B cell (primary cell): ENCODE measurements around the gene DNMBP. TPM values are rescaled to one million over a fixed set of nuclear protein-coding genes. Genes with fewer than 3 reads are reported as not detected.

Source experiments
- ATAC-seq: fragments of 200-7000 bp; cut with Tn5 transposase; one replicate; pipeline ENCODE4 v1.10.0; 2021; ENCODE audit warnings: low read depth, mild to moderate bottlenecking, moderate number of reproducible peaks, moderate library complexity
- CTCF ChIA-PET: fragments of 350-600 bp; sonication (Branson Sonifier 250); formaldehyde crosslinking; loops from one replicate; lab custom pipeline; 2021; ENCODE audit warnings: antibody characterized with exemption, inconsistent platforms; lab: Charles Lee
- POLR2A ChIA-PET: fragments of 350-600 bp; sonication (Branson Sonifier 250); formaldehyde crosslinking; loops from one replicate; lab custom pipeline; 2021; ENCODE audit warnings: antibody characterized with exemption; lab: Charles Lee
- DNase-seq: peaks from one replicate; pipeline ENCODE4 v3.0.0; 2013
- H2AFZ ChIP-seq: 2 replicates; pipeline ENCODE4 v1.6.1; 2012; ENCODE audit warnings: mild to moderate bottlenecking, low read depth, low read length; ENCODE audit not compliant: insufficient read depth, poor library complexity, severe bottlenecking
- H3K27ac ChIP-seq, 2 donors: 1 replicate in 1 of 2; 2 replicates in 1 of 2; pipeline ENCODE4 v1.5.1; 2012 to 2013; ENCODE audit warnings: low read length in 2 of 2, mild to moderate bottlenecking in 2 of 2, moderate library complexity in 1 of 2
- H3K27me3 ChIP-seq, 4 experiments: fragments of 200-600 bp in 1 of 4; sonication (generic) in 1 of 4; replicated peaks in 1 of 4; 1 replicate in 2 of 4; 2 replicates in 2 of 4; pipeline versions ENCODE4 v1.6.1 to v1.7.0; 2013 to 2016; ENCODE audit warnings: low read length in 3 of 4, mild to moderate bottlenecking in 2 of 4, mixed read lengths in 1 of 4, moderate library complexity in 1 of 4; ENCODE audit not compliant: insufficient read depth in 4 of 4, control insufficient read depth in 3 of 4; ENCODE audit errors: control extremely low read depth in 1 of 4
- H3K36me3 ChIP-seq, 2 experiments: replicated peaks in 1 of 2; 1 replicate in 1 of 2; 2 replicates in 1 of 2; pipeline versions ENCODE4 v1.6.1 to v1.7.1; 2013; ENCODE audit warnings: low read length in 1 of 2; ENCODE audit not compliant: insufficient read depth in 2 of 2, control insufficient read depth in 1 of 2; ENCODE audit errors: control extremely low read depth in 1 of 2, extremely low read depth in 1 of 2
- H3K4me1 ChIP-seq, 2 donors: fragments of 200-600 bp in 1 of 2; sonication (generic) in 1 of 2; 1 replicate in 1 of 2; 2 replicates in 1 of 2; pipeline versions ENCODE4 v1.5.1 to v1.6.1; 2013 to 2017; ENCODE audit warnings: low read length in 2 of 2; ENCODE audit not compliant: control insufficient read depth in 2 of 2, insufficient read depth in 2 of 2
- H3K4me2 ChIP-seq: replicated peaks from 2 replicates; pipeline ENCODE3; 2012; ENCODE audit warnings: mild to moderate bottlenecking, low read depth, low read length; ENCODE audit not compliant: poor library complexity, severe bottlenecking
- H3K4me3 ChIP-seq, 5 experiments: fragments of 200-600 bp in 1 of 5; sonication (generic) in 1 of 5; 1 replicate in 3 of 5; 2 replicates in 2 of 5; pipeline versions ENCODE4 v1.5.1 to v1.7.0; 2011 to 2016; ENCODE audit warnings: low read length in 4 of 5, mild to moderate bottlenecking in 4 of 5, low read depth in 2 of 5, control low read depth in 1 of 5, moderate library complexity in 1 of 5; ENCODE audit not compliant: insufficient read depth in 1 of 5; ENCODE audit errors: control extremely low read depth in 1 of 5, extremely low read depth in 1 of 5
- H3K79me2 ChIP-seq: fragments of 200-600 bp; sonication (generic); one replicate; pipeline ENCODE4 v1.6.0; 2016; ENCODE audit warnings: low read length; ENCODE audit not compliant: control insufficient read depth, insufficient read depth
- H3K9ac ChIP-seq: fragments of 200-600 bp; sonication (generic); 2 replicates; pipeline ENCODE4 v1.6.1; 2017; ENCODE audit warnings: mild to moderate bottlenecking, low read length, moderate library complexity
- H3K9me3 ChIP-seq, 3 donors: one replicate each; pipeline versions ENCODE4 v1.6.1 to v1.7.1; 2013; ENCODE audit warnings: low read length in 2 of 3; ENCODE audit not compliant: control insufficient read depth in 2 of 3, insufficient read depth in 1 of 3; ENCODE audit errors: control extremely low read depth in 1 of 3
- H4K20me1 ChIP-seq: 2 replicates; pipeline ENCODE4 v1.6.0; 2012; ENCODE audit warnings: mild to moderate bottlenecking, low read length; ENCODE audit not compliant: insufficient read depth, control insufficient read depth, poor library complexity, severe bottlenecking
- H3K27ac Mint-ChIP-seq: one replicate; pipeline ENCODE4 v1.8.0; 2021; ENCODE audit warnings: mixed read lengths
- H3K27me3 Mint-ChIP-seq: one replicate; pipeline ENCODE4 v1.8.0; 2021; ENCODE audit warnings: mixed read lengths
- H3K4me1 Mint-ChIP-seq: one replicate; pipeline ENCODE4 v1.8.0; 2021; ENCODE audit warnings: mixed read lengths
- H3K4me3 Mint-ChIP-seq: one replicate; pipeline ENCODE4 v1.8.0; 2021; ENCODE audit warnings: mixed read lengths
- H3K9me3 Mint-ChIP-seq: one replicate; pipeline ENCODE4 v1.8.0; 2022; ENCODE audit warnings: mixed read lengths; ENCODE audit not compliant: insufficient read depth
- CTCF ChIP-seq: fragments of 200-600 bp; IDR thresholded peaks from one replicate; pipeline ENCODE4 v1.8.0; 2022; ENCODE audit warnings: antibody characterized with exemption, mild to moderate bottlenecking
- EZH2 ChIP-seq: IDR thresholded peaks from 2 replicates; pipeline ENCODE4 v1.6.1; 2012; ENCODE audit warnings: borderline replicate concordance, low read depth, mild to moderate bottlenecking, moderate library complexity, low read length; ENCODE audit not compliant: insufficient read depth, poor library complexity, severe bottlenecking
- WGBS: methylation state at CpG from one replicate; pipeline ENCODE4 v1.1.5; 2013; ENCODE audit warnings: missing lambda C conversion rate; ENCODE audit not compliant: insufficient coverage; 5-methylcytosine and 5-hydroxymethylcytosine counted together
- intact Hi-C: fragments of 100-400 bp; cut with micrococcal nuclease; formaldehyde crosslinking; loops from one replicate; pipeline ENCODE4 v1.10.0; 2022
- polyA plus RNA-seq: library from polyadenylated mRNA; depleted of rRNA; stranded (reverse); fragments of >200 nt; gene quantifications from 2 replicates; pipeline ENCODE4 v1.2.3, GENCODE V29; 2012
- total RNA-seq, 2 donors: library from RNA; stranded (reverse); fragments of 120-200 nt in 1 of 2; gene quantifications; 1 replicate in 1 of 2; 2 replicates in 1 of 2; pipeline versions ENCODE4 v1.2.3 to v1.2.4, GENCODE V29; 2013 to 2022

Gene DNMBP
- total and polyA plus RNA-seq, 2 donors (not counting 1 experiment from before 2014, with no cell fraction given) = 12.8 to 22.6 TPM

GRCh38 chr10:99915414-99915813, 94.3 kb downstream of the DNMBP start:
- Mint-ChIP-seq H3K4me1 (no peaks in the 10 kb centered on the region), H3K4me3 (no peak overlapping the region), H3K27ac (no peak overlapping the region), H3K27me3 (no peaks in the 10 kb centered on the region), H3K9me3 (no peaks in the 10 kb centered on the region)
- ATAC-seq (no peak), DNase-seq (no peak)
- Histone ChIP-seq H3K4me1 (no peaks in the 10 kb centered on the region), H3K27ac (no peak overlapping the region), H3K27me3 (no peaks in the 10 kb centered on the region), H3K9ac (no peak overlapping the region), H3K36me3 (peaks cover 0 to 2% of the 10 kb centered on the region in 2 experiments), H3K4me3 (no peak overlapping the region), H3K4me2 (no peak overlapping the region), H3K9me3 (no peaks in the 10 kb centered on the region), H3K79me2 (peaks cover 5% of the 10 kb centered on the region), H2AFZ (no peak overlapping the region), H4K20me1 (no peaks in the 10 kb centered on the region)
- intact Hi-C loops = no loop called here
- no peak for TF ChIP-seq EZH2
- WGBS = 95% methylated on average over 4 of the region's 6 CpGs
- POLR2A ChIA-PET = no interaction called here
- CTCF ChIA-PET = interaction anchor here (0.7 to 1.5 kb wide), 4 partner anchors 12 to 130 kb away, joined by 3 to 5 read pairs (median 4); no protein-coding TSS in a partner anchor

GRCh38 chr10:99914236-99914635, 95.5 kb downstream of the DNMBP start:
- POLR2A ChIA-PET = no interaction called here
- no peaks in the 10 kb centered on the region for H3K9me3 Mint-ChIP-seq
- intact Hi-C loops = no loop called here
- Histone ChIP-seq H3K4me3 (no peak overlapping the region), H2AFZ (no peak overlapping the region), H3K4me1 (no peaks in the 10 kb centered on the region), H3K9me3 (no peaks in the 10 kb centered on the region), H3K9ac (no peak overlapping the region), H3K4me2 (no peak overlapping the region), H3K27ac (no peak overlapping the region), H4K20me1 (no peaks in the 10 kb centered on the region), H3K79me2 (peaks cover 5% of the 10 kb centered on the region), H3K36me3 (peaks cover 0 to 2% of the 10 kb centered on the region in 2 experiments), H3K27me3 (no peaks in the 10 kb centered on the region)
- no peaks in the 10 kb centered on the region for H3K27me3 Mint-ChIP-seq
- TF ChIP-seq EZH2 (no peak), CTCF (no peak)
- no peak overlapping the region for H3K4me3 Mint-ChIP-seq
- no peaks in the 10 kb centered on the region for H3K4me1 Mint-ChIP-seq
- CTCF ChIA-PET = no interaction called here
- ATAC-seq (no peak), DNase-seq (no peak)
- H3K27ac Mint-ChIP-seq = no peak overlapping the region
- no CpG with 5 or more reads among the region's 3 CpGs for whole genome bisulfite sequencing
